PFSK-1 (cell line): ENCODE measurements around the gene TM4SF4.

ENCODE experiments used
- POLR2AphosphoS5 ChIP-seq: IDR thresholded peaks from 2 replicates; pipeline ENCODE4 v1.6.1; 2012; ENCODE audit warnings: low read depth, mild to moderate bottlenecking, control low read depth, low read length, moderate library complexity
- REST ChIP-seq, 2 experiments: IDR thresholded peaks; 2 replicates each; pipeline versions ENCODE4 v1.6.1 to v1.8.0; 2011 to 2012; ENCODE audit warnings: low read depth in 2 of 2, low read length in 2 of 2, control low read depth in 1 of 2, inconsistent platforms in 1 of 2, mild to moderate bottlenecking in 1 of 2, moderate library complexity in 1 of 2; ENCODE audit not compliant: insufficient read depth in 1 of 2
- TAF1 ChIP-seq: IDR thresholded peaks from 2 replicates; pipeline ENCODE4 v1.6.1; 2012; ENCODE audit warnings: low read length, control low read depth, borderline replicate concordance; ENCODE audit not compliant: insufficient read depth

GRCh38 chr3:149534671-149535332 is 60.3 kb downstream of the TM4SF4 start:
- TF ChIP-seq TAF1 (no peak), REST (IDR thresholded peaks at IDR 0.05; ENCODE audit: insufficient read depth in 1 of 2, low read depth in 2 of 2, low read length in 2 of 2) (no peak), POLR2AphosphoS5 (no peak)
